Spinal cord (tissue), 10 donors: ENCODE measurements around the gene SRPK2. TPM values are rescaled to one million over a fixed set of nuclear protein-coding genes. Genes with fewer than 3 reads are reported as not detected.

Source experiments
- DNase-seq, 6 donors: peaks; one replicate each; pipeline versions ENCODE4 v3.0.0 to v3.0.0-alpha.2; 2013 to 2015; ENCODE audit warnings: low spot score in 6 of 6, low read depth in 4 of 6
- H3K27ac ChIP-seq: one replicate; pipeline ENCODE4 v1.5.1; 2013; ENCODE audit warnings: low read depth, low read length, control low read depth
- H3K27me3 ChIP-seq: one replicate; pipeline ENCODE4 v1.6.1; 2013; ENCODE audit warnings: low read length; ENCODE audit not compliant: control insufficient read depth, insufficient read depth
- H3K36me3 ChIP-seq: one replicate; pipeline ENCODE4 v1.6.1; 2013; ENCODE audit warnings: low read length; ENCODE audit not compliant: control insufficient read depth, insufficient read depth
- H3K4me1 ChIP-seq: one replicate; pipeline ENCODE4 v1.6.1; 2013; ENCODE audit warnings: low read length; ENCODE audit not compliant: control insufficient read depth, insufficient read depth
- H3K4me3 ChIP-seq: one replicate; pipeline ENCODE4 v1.5.1; 2013; ENCODE audit warnings: low read depth, low read length, control low read depth
- H3K9me3 ChIP-seq: one replicate; pipeline ENCODE4 v1.6.1; 2013; ENCODE audit warnings: low read length; ENCODE audit not compliant: control insufficient read depth, insufficient read depth
- WGBS: methylation state at CpG from one replicate; pipeline ENCODE4 v1.1.5; 2013; ENCODE audit warnings: missing lambda C conversion rate; ENCODE audit not compliant: insufficient coverage; 5-methylcytosine and 5-hydroxymethylcytosine counted together
- polyA plus RNA-seq, 2 donors: library from polyadenylated mRNA; unstranded; fragments of 120-200 nt; gene quantifications; one replicate each; pipeline ENCODE4 v1.2.1, GENCODE V29; 2013; ENCODE audit not compliant: insufficient read length in 2 of 2
- total RNA-seq, 2 donors: library from RNA; depleted of rRNA in 1 of 2; stranded (reverse); fragments of 120-200 nt in 1 of 2; fragments of >200 nt in 1 of 2; gene quantifications; one replicate each; pipeline versions ENCODE4 v1.2.3 to v1.2.4, GENCODE V29; 2013 to 2014
- donor health status: healthy.

Gene SRPK2
- total and polyA plus RNA-seq, 4 donors: 79.8 to 252 (median 126) TPM

GRCh38 chr7:105224884-105225651 lies 163.7 kb downstream of the SRPK2 start:
- DNase-seq: no peak
- peaks cover 4% of the 10 kb centered on the region for H3K36me3 ChIP-seq
- no CpG with 5 or more reads among the region's 6 CpGs for WGBS
- H3K27me3 ChIP-seq: no peaks in the 10 kb centered on the region
- H3K9me3 ChIP-seq: no peaks in the 10 kb centered on the region
- H3K4me3 ChIP-seq: no peak overlapping the region
- H3K4me1 ChIP-seq: peaks cover 4% of the 10 kb centered on the region
- no peak overlapping the region for H3K27ac ChIP-seq

GRCh38 chr7:105222953-105223352 lies 165.8 kb downstream of the SRPK2 start:
- H3K4me1 ChIP-seq: peaks cover 4% of the 10 kb centered on the region
- no peaks in the 10 kb centered on the region for H3K27me3 ChIP-seq
- no peaks in the 10 kb centered on the region for H3K9me3 ChIP-seq
- H3K4me3 ChIP-seq: no peak overlapping the region
- H3K27ac ChIP-seq: no peak overlapping the region
- no peaks in the 10 kb centered on the region for H3K36me3 ChIP-seq
- no peak for DNase-seq
- 58% methylated on average over 5 of the region's 5 CpGs for WGBS

GRCh38 chr7:105219771-105220160 lies 169.0 kb downstream of the SRPK2 start:
- Histone ChIP-seq H3K27me3 (no peaks in the 10 kb centered on the region), H3K9me3 (peaks cover 2% of the 10 kb centered on the region), H3K27ac (no peak overlapping the region), H3K4me3 (no peak overlapping the region), H3K4me1 (peaks cover 4% of the 10 kb centered on the region), H3K36me3 (no peaks in the 10 kb centered on the region)
- WGBS: no CpG with 5 or more reads among the region's 2 CpGs
- DNase-seq: no peak

- no peak overlapping the region for H3K27ac ChIP-seq
- H3K9me3 ChIP-seq: peaks cover 3% of the 10 kb centered on the region
- WGBS: 100% methylated on average over 2 of the region's 11 CpGs
- no peaks in the 10 kb centered on the region for H3K27me3 ChIP-seq
- no peaks in the 10 kb centered on the region for H3K36me3 ChIP-seq
- no peak overlapping the region for H3K4me3 ChIP-seq
- peaks cover 4% of the 10 kb centered on the region for H3K4me1 ChIP-seq
- DNase-seq: no peak
Observed at GRCh38 chr7:105218939-105219770, 169.6 kb downstream of the SRPK2 start.

GRCh38 chr7:105218215-105218614 lies 170.5 kb downstream of the SRPK2 start:
- Histone ChIP-seq H3K36me3 (no peaks in the 10 kb centered on the region), H3K27me3 (no peaks in the 10 kb centered on the region), H3K4me1 (peaks cover 4% of the 10 kb centered on the region), H3K9me3 (peaks cover 3% of the 10 kb centered on the region), H3K27ac (no peak overlapping the region), H3K4me3 (no peak overlapping the region)
- DNase-seq: no peak
- no CpG with 5 or more reads among the region's 4 CpGs for WGBS

- Histone ChIP-seq H3K27ac (no peak overlapping the region), H3K36me3 (no peaks in the 10 kb centered on the region), H3K4me1 (no peaks in the 10 kb centered on the region), H3K4me3 (no peak overlapping the region), H3K9me3 (peaks cover 3% of the 10 kb centered on the region), H3K27me3 (no peaks in the 10 kb centered on the region)
- WGBS: 86% methylated on average over 2 of the region's 3 CpGs
- no peak for DNase-seq
Observed at GRCh38 chr7:105216786-105217185, 171.9 kb downstream of the SRPK2 start.

- Histone ChIP-seq H3K4me1 (peaks cover under 1% of the 10 kb centered on the region), H3K27ac (no peak overlapping the region), H3K4me3 (no peak overlapping the region), H3K27me3 (no peaks in the 10 kb centered on the region), H3K9me3 (peaks cover 3% of the 10 kb centered on the region), H3K36me3 (no peaks in the 10 kb centered on the region)
- no peak for DNase-seq
- WGBS: no CpG with 5 or more reads among the region's 1 CpG
Observed at GRCh38 chr7:105215821-105216220, 172.9 kb downstream of the SRPK2 start.

GRCh38 chr7:105215182-105215581 lies 173.5 kb downstream of the SRPK2 start:
- WGBS: 100% methylated on average over 3 of the region's 4 CpGs
- H3K36me3 ChIP-seq: no peaks in the 10 kb centered on the region
- DNase-seq: no peak
- H3K9me3 ChIP-seq: peaks cover 3% of the 10 kb centered on the region
- H3K4me1 ChIP-seq: peaks cover 4% of the 10 kb centered on the region
- no peak overlapping the region for H3K27ac ChIP-seq
- no peaks in the 10 kb centered on the region for H3K27me3 ChIP-seq
- no peak overlapping the region for H3K4me3 ChIP-seq

- WGBS: no CpG with 5 or more reads among the region's 2 CpGs
- no peak overlapping the region for H3K4me3 ChIP-seq
- no peak overlapping the region for H3K27ac ChIP-seq
- no peak for DNase-seq
- H3K9me3 ChIP-seq: peaks cover 3% of the 10 kb centered on the region
- no peaks in the 10 kb centered on the region for H3K36me3 ChIP-seq
- H3K27me3 ChIP-seq: no peaks in the 10 kb centered on the region
- peaks cover 9% of the 10 kb centered on the region for H3K4me1 ChIP-seq
Observed at GRCh38 chr7:105213611-105214010, 175.1 kb downstream of the SRPK2 start.
